Stimulated activated CD4-positive, alpha-beta T cell treated with anti-CD3 and anti-CD28 coated beads, Interleukin-12 subunit alpha, Interleukin-12 subunit beta, amount 100 ng/mL, for 48 hours (primary cell): ENCODE data around the gene KIF3B.
A peak's percentile ranks its signal among the peaks of the same experiment; 100 is the strongest.
"Not testable (repeated sequence)": the region's sequence is repeated elsewhere in the genome, so short reads cannot be mapped to it uniquely, and the experiment has no call there.

Experiments
- DNase-seq, 3 donors: peaks; one replicate each; pipeline ENCODE4 v3.0.0-alpha.2; 2020; ENCODE audit warnings: low read depth in 2 of 3, low spot score in 1 of 3

Gene KIF3B

GRCh38 chr20:32246208-32246607 lies 31.2 kb upstream of the KIF3B start:
- not testable (repeated sequence) for DNase-seq

GRCh38 chr20:32248043-32248442 lies 29.4 kb upstream of the KIF3B start:
- no peak for DNase-seq

- peak in 1 of 3 donors; percentile 42 for DNase-seq
Observed at GRCh38 chr20:32249030-32249738, 28.3 kb upstream of the KIF3B start.

- no peak for DNase-seq
Observed at GRCh38 chr20:32251470-32251869, 26.0 kb upstream of the KIF3B start.

GRCh38 chr20:32252189-32252588 lies 25.3 kb upstream of the KIF3B start:
- peak; percentile 84 to 86 (median 85) for DNase-seq

GRCh38 chr20:32260973-32261372 lies 16.5 kb upstream of the KIF3B start:
- not testable (repeated sequence) for DNase-seq

- DNase-seq, result no peak
Observed at GRCh38 chr20:32261644-32262043, 15.8 kb upstream of the KIF3B start.

- no peak for DNase-seq
Observed at GRCh38 chr20:32263398-32263954, 14.0 kb upstream of the KIF3B start.

GRCh38 chr20:32271620-32272019 lies 5.8 kb upstream of the KIF3B start:
- no peak for DNase-seq

- no peak for DNase-seq
Observed at GRCh38 chr20:32274359-32274758, 3.1 kb upstream of the KIF3B start.

GRCh38 chr20:32275163-32275562 lies 2.3 kb upstream of the KIF3B start:
- not testable (repeated sequence) for DNase-seq

- no peak for DNase-seq
Observed at GRCh38 chr20:32278199-32278643, 770 bp downstream of the KIF3B start.

GRCh38 chr20:32281711-32282110 lies 4.3 kb downstream of the KIF3B start:
- no peak for DNase-seq

- no peak for DNase-seq
Observed at GRCh38 chr20:32282461-32282860, 5.0 kb downstream of the KIF3B start.

- DNase-seq, result no peak
Observed at GRCh38 chr20:32285082-32285620, 7.7 kb downstream of the KIF3B start.

GRCh38 chr20:32285621-32286371 lies 8.3 kb downstream of the KIF3B start:
- peak; percentile 28 to 50 (median 29) for DNase-seq

GRCh38 chr20:32287231-32287638 lies 9.8 kb downstream of the KIF3B start:
- DNase-seq, result no peak

- no peak for DNase-seq
Observed at GRCh38 chr20:32288225-32288849, 10.9 kb downstream of the KIF3B start.

GRCh38 chr20:32289299-32289660 lies 11.8 kb downstream of the KIF3B start:
- not testable (repeated sequence) for DNase-seq

- DNase-seq, result no peak
Observed at GRCh38 chr20:32289661-32290431, 12.4 kb downstream of the KIF3B start.

GRCh38 chr20:32291166-32291565 lies 13.7 kb downstream of the KIF3B start:
- DNase-seq, result no peak
